ENCODE results near the gene UBE3D. TPM values are rescaled to one million over a fixed set of nuclear protein-coding genes. Genes with fewer than 3 reads are reported as not detected.

The UBE3D gene
- total RNA-seq, 1 donor from 2014 or later: 12.1 TPM

DNA sequence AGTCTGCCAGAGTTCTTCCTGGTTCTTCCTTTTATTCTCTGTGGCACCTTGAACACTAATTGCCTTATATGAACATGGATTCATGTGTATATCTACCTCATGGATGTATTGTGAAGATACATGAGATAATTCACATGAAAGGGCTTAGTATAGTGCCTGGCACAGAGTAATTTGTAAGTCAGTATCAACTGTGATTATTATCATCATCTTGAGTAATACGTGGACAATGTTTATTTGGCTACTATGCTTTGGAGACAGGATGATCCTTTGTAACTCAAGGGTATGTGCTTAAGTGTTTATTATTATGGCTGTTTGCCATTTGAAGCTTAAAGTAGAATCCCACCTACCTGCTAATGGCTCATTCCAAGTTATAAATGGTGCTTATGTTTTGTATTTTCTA, 17.8 kb upstream of the UBE3D start:
- H3K27ac Mint-ChIP-seq (ENCODE audit: unreplicated experiment): no peak overlapping the region
- no peaks in the 10 kb centered on the region for H3K4me1 Mint-ChIP-seq (ENCODE audit: unreplicated experiment)
- H3K27me3 Mint-ChIP-seq (ENCODE audit: unreplicated experiment): peaks cover 4% of the 10 kb centered on the region
- H3K9me3 Mint-ChIP-seq (ENCODE audit: unreplicated experiment): no peaks in the 10 kb centered on the region
- TF ChIP-seq, protein P1, sequence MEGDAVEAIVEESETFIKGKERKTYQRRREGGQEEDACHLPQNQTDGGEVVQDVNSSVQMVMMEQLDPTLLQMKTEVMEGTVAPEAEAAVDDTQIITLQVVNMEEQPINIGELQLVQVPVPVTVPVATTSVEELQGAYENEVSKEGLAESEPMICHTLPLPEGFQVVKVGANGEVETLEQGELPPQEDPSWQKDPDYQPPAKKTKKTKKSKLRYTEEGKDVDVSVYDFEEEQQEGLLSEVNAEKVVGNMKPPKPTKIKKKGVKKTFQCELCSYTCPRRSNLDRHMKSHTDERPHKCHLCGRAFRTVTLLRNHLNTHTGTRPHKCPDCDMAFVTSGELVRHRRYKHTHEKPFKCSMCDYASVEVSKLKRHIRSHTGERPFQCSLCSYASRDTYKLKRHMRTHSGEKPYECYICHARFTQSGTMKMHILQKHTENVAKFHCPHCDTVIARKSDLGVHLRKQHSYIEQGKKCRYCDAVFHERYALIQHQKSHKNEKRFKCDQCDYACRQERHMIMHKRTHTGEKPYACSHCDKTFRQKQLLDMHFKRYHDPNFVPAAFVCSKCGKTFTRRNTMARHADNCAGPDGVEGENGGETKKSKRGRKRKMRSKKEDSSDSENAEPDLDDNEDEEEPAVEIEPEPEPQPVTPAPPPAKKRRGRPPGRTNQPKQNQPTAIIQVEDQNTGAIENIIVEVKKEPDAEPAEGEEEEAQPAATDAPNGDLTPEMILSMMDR (IDR thresholded peaks at IDR 0.05; ENCODE audit: unreplicated experiment): no peak
- H3K36me3 Mint-ChIP-seq (ENCODE audit: low read depth, unreplicated experiment): no peaks in the 10 kb centered on the region
- H3K4me3 Mint-ChIP-seq (ENCODE audit: unreplicated experiment): no peak overlapping the region
- no peak for DNase-seq (ENCODE audit: low spot score)

DNA sequence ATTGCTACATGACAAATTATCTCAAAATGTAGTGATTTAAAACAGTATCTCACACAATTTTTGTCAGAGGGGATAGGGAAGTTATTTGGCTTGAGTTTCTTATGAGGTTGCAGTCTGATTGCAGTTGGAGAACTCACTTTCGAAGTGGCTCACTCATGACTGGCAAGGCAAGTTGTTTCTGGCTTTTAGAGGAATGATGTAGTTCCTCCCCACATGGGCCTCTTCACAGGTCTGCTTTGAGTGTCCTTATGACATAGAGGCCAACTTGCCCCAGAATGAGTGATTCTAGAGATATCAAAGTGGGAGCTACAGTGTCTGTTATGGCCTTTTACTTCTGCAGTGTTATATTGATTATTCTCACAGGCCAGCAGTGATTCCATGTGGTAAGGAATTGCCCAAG, 8.0 kb upstream of the UBE3D start:
- H3K4me1 Mint-ChIP-seq (ENCODE audit: unreplicated experiment): peaks cover 11% of the 10 kb centered on the region
- DNase-seq (ENCODE audit: low spot score): no peak
- no peaks in the 10 kb centered on the region for H3K27me3 Mint-ChIP-seq (ENCODE audit: unreplicated experiment)
- TF ChIP-seq, protein P1 (IDR thresholded peaks at IDR 0.05; ENCODE audit: unreplicated experiment): no peak
- H3K36me3 Mint-ChIP-seq (ENCODE audit: low read depth, unreplicated experiment): no peaks in the 10 kb centered on the region
- no peak overlapping the region for H3K27ac Mint-ChIP-seq (ENCODE audit: unreplicated experiment)
- no peak overlapping the region for H3K4me3 Mint-ChIP-seq (ENCODE audit: unreplicated experiment)
- no peaks in the 10 kb centered on the region for H3K9me3 Mint-ChIP-seq (ENCODE audit: unreplicated experiment)

DNA sequence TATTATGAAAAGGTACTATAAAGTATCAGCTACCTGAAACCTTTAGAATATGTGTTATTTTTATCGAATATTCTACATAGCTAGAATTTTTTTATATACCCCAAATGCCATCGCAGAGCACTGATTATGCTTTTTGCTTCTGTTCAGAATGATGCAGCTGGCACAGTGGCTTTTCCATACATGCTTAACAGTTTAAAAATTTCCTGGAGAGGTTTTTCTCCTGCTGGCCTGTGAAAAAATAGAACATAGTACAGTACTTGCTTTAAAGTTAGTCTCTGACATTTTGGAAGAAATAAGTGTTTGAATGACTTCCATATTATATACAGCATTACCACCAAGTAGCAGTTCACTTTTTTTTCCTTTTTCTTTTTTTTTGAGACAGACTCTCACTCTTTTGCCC, 7.1 kb upstream of the UBE3D start:
- H3K4me3 Mint-ChIP-seq (ENCODE audit: unreplicated experiment): no peak overlapping the region
- DNase-seq (ENCODE audit: low spot score): no peak
- no peaks in the 10 kb centered on the region for H3K9me3 Mint-ChIP-seq (ENCODE audit: unreplicated experiment)
- H3K27ac Mint-ChIP-seq (ENCODE audit: unreplicated experiment): no peak overlapping the region
- peaks cover 15% of the 10 kb centered on the region for H3K4me1 Mint-ChIP-seq (ENCODE audit: unreplicated experiment)
- TF ChIP-seq, protein P1 (IDR thresholded peaks at IDR 0.05; ENCODE audit: unreplicated experiment): no peak
- peaks cover 5% of the 10 kb centered on the region for H3K27me3 Mint-ChIP-seq (ENCODE audit: unreplicated experiment)
- no peaks in the 10 kb centered on the region for H3K36me3 Mint-ChIP-seq (ENCODE audit: low read depth, unreplicated experiment)

DNA sequence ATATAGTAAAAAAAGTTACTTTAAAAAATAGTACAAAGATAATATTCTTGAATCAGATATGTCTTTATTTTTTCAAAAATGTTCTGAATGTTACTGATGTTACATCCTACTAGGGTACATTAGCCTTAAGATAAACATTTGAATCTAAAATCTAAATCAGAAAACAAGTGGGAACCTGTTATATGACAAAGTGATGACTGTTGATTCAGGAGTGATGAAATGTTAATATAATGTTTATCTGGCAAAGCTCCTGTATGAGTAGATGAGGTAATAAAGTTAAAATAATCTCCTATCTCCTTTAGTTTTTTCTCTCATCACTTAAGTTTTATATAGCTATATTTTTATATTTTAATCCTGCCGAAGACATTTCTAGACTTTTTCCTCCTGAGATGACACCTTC, 6.1 kb upstream of the UBE3D start:
- Mint-ChIP-seq H3K4me1 (ENCODE audit: unreplicated experiment) (peaks cover 15% of the 10 kb centered on the region), H3K27ac (ENCODE audit: unreplicated experiment) (no peak overlapping the region), H3K4me3 (ENCODE audit: unreplicated experiment) (no peak overlapping the region), H3K36me3 (ENCODE audit: low read depth, unreplicated experiment) (no peaks in the 10 kb centered on the region), H3K27me3 (ENCODE audit: unreplicated experiment) (peaks cover 5% of the 10 kb centered on the region), H3K9me3 (ENCODE audit: unreplicated experiment) (no peaks in the 10 kb centered on the region)
- no peak for DNase-seq (ENCODE audit: low spot score)
- TF ChIP-seq, protein P1 (IDR thresholded peaks at IDR 0.05; ENCODE audit: unreplicated experiment): no peak

DNA sequence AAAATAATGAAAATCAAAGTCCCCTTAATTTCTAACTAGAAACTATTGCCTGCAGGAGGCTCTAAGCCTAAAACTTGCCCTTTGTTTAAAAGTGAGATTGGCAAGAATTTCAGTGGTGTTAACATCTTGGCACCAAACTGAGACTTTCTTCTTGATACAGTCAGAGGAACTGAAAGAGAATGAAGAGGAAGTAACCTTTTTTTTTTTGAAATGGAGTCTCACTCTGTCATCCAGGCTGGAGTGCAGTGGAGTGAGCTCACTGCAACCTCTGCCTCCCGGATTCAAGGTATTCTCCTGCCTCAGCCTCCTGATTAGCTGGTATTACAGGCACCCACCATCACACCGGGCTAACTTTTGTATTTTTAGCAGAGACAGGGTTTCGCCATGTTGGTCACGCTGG, 5.4 kb upstream of the UBE3D start:
- Mint-ChIP-seq H3K36me3 (ENCODE audit: low read depth, unreplicated experiment) (no peaks in the 10 kb centered on the region), H3K9me3 (ENCODE audit: unreplicated experiment) (no peaks in the 10 kb centered on the region), H3K4me3 (ENCODE audit: unreplicated experiment) (no peak overlapping the region), H3K27me3 (ENCODE audit: unreplicated experiment) (peaks cover 5% of the 10 kb centered on the region), H3K27ac (ENCODE audit: unreplicated experiment) (peak overlapping the region; percentile 39), H3K4me1 (ENCODE audit: unreplicated experiment) (peaks cover 15% of the 10 kb centered on the region)
- DNase-seq (ENCODE audit: low spot score): no peak
- TF ChIP-seq, protein P1 (IDR thresholded peaks at IDR 0.05; ENCODE audit: unreplicated experiment): no peak
